HG02943 (cell line): ENCODE data around the gene ZSCAN1.

Experiments
- ATAC-seq: cut with Tn5 transposase; IDR thresholded peaks from one replicate; pipeline ENCODE4 v1.9.1; 2021; ENCODE audit warnings: mild to moderate bottlenecking, low read depth, moderate library complexity; ENCODE audit not compliant: unreplicated experiment

ZSCAN1 gene

DNA sequence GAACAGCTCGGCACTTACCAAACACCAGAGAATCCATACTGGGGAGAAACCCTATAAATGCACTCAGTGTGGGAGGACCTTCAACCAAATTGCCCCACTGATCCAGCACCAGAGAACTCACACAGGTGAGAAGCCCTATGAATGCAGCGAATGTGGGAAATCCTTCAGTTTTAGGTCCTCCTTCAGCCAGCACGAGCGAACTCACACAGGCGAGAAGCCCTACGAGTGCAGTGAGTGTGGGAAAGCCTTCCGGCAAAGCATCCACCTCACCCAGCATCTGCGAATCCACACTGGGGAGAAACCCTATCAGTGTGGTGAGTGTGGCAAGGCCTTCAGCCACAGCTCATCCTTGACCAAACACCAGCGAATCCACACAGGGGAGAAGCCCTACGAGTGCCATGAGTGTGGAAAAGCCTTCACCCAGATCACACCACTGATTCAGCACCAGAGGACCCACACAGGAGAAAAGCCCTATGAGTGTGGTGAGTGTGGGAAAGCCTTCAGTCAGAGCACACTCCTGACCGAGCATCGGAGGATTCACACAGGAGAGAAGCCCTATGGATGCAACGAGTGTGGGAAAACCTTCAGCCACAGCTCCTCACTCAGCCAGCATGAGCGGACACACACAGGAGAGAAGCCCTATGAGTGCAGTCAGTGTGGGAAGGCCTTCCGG, 33.6 kb downstream of the ZSCAN1 start:
- no peak for ATAC-seq

DNA sequence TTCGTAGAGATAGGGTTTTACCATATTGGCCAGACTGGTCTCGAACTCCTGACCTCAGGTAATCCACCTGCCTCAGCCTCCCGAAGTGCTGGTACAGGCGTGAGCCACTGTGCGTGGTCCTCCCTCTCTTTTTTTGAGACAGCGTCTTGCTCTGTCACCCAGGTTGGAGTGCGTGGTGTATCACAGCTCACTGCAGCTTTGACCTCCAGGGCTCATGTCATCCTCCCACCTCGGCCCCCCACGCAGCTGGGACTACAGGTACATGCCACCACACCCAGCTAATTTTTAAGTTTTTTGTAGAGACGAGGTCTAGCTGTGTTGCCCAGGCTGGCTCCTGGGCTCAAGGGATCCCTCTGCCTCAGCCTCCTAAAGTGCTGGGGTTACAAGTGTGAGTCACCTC, 46.0 kb downstream of the ZSCAN1 start:
- ATAC-seq: no peak

DNA sequence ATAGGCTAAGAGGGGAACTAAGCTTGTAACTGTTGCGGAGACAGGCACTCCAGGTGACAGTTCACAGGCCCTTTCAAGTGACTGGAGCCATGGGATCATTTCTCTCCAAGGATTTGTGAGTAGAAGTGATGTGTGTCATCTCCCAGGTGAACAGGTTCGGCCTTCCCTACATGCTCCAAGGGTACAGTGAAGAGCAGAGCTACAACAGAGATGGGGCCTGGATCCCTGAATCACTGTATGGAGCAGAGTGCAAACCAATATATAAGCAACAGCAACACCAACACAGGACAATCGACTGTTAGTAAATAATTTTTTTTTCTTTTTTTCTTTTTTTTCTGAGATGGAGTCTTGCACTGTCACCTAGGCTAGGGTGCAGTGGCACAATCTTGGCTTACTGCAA, 49.2 kb downstream of the ZSCAN1 start:
- ATAC-seq: no peak

DNA sequence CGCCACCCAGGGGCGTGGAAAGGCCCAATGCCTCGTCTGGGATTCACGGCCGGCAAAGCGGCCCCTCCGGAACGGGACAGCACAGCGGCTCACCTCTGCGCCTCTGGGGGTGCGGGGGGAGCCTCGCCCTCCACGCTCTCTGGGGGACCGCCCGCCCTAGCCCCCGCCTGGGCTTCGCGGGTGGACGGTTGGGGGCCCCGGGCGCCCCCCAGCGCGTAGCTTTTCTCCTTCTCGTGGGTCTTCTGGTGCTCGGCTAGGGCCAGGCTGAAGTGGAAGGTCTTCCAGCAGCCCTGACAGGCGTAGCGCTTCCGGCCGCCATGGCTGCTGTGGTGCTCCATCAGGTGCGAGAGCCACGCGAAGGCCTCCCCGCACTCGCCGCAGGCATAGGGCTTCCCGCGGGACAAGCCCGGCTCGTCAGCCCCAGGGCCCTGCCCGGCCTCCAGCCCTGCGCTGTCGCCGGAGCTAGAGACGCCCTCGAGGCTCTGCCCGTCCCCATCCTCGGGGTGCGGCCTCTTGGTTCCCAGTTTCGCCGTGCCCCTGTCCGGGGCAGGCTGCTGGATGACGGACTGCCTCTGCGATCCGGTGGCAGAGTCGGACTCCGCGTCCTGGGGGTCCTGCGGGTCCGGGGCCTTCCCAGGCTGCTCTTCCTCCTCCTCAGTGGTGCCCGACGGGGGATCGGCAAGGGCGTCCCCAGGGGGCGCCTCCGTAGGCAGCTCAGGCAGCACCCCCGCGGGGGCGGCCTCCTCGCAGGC, 50.9 kb downstream of the ZSCAN1 start:
- ATAC-seq: no peak

DNA sequence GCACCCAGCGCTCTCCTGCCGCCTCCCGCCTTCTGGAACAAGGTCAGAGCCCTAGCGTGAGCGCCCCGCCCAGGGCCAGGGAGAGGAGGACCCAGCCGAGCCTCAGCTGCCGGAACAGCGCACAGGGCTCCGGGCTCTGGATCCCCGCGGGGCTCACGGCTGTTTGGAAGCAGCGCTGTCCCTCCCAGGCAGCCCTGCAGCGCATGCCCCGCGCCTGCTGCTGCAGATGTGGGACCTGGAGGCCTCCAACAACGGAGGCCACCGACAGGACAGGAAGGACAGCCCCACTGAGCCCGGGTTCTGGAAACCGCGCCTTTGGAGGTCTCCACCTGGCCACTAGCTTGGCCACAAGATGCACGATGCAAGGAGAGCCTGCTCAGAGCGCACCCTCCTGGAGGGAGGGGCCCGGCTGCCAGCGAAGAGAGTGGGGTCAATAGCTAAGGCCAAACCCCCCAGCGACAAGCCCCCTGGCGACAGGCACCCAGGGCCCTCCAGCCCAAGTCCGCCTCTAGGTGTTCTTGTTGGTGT, 51.6 kb downstream of the ZSCAN1 start:
- no peak for ATAC-seq

DNA sequence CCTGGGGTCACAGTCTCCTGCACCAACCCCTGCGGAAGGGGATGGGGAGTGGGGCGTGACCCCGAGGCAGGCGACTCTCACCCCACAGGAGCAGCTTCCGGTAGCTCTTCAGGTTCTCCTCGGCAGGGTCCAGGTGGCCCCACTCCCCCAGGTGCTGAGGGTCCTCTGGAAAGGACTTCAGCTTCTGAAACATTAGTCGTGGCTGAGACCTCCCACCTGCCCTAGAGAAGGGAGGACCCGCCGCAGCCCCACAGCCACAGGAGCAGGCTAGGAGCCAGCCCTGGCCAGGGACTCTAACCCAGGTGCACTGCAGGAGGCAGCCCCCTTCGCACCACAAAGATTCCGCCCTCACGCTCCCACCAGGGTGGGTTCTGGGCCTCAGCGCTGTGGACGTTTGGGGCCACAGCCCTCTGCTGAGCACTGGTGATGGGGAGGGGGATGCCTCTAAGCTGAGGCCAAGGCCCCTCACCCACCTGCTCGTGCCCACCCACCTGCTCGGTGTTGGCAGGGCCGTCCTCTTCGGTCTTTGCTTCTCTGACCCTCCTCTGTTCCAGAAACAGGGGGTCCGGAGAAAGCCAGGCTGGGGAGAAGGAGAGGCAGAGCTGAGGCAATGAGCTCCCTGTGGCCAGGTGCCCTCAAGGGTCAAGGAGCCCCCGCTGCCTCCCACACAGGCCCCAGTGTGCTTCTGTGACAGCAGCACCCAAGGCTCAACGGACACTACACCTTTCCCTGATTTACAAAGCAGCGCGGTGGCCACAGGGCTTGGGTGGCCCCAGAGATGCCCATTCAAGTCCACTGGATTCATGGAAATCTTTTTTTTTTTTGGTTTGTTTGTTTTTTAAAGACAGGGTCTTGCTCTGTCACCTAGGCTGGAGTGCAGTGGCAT, 53.2 kb downstream of the ZSCAN1 start:
- no peak for ATAC-seq

DNA sequence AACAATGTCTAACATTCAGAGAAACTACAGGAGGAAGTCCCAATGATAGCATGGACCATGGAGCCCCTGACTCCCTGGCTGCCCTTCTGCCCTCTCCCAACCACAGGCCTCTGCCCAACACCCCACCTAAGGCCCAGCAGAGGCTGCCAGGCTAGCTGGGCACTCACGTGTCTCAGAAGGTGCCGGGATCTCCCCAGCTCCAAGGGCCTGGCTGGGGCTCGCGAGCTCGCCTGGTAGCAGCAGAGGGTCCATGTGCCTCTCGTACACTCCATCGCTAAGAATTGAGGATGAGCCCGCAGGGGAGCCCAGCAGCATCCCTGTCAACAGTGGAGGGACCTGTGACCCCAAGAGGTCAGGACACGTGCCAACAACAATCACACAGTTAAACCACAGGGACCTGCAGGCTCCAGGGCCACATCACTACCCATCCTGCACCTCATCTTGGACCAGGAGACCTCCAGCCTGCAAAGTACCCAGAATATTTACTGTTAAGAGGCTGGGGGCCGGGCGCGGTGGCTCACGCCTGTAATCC, 54.8 kb downstream of the ZSCAN1 start:
- ATAC-seq: no peak

DNA sequence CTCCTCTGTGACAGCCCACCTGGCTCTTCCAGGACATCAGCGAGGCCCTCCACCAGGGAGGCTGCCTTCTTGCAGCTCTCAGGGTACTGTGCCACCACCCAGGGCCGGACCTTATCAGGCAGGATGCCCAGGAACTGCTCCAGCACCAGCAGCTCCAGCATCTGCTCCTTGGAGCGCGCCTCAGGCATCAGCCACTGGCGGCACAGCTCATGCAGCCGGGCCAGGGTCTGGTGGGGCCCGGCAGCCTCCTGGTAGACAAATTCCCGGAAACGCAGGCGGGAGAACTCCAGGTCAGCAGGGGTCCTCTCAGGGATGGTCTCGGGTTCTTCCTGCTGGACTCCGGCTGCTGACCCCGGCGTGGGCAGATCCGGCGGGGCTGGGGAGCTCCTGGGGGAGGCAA, 56.0 kb downstream of the ZSCAN1 start:
- no peak for ATAC-seq

DNA sequence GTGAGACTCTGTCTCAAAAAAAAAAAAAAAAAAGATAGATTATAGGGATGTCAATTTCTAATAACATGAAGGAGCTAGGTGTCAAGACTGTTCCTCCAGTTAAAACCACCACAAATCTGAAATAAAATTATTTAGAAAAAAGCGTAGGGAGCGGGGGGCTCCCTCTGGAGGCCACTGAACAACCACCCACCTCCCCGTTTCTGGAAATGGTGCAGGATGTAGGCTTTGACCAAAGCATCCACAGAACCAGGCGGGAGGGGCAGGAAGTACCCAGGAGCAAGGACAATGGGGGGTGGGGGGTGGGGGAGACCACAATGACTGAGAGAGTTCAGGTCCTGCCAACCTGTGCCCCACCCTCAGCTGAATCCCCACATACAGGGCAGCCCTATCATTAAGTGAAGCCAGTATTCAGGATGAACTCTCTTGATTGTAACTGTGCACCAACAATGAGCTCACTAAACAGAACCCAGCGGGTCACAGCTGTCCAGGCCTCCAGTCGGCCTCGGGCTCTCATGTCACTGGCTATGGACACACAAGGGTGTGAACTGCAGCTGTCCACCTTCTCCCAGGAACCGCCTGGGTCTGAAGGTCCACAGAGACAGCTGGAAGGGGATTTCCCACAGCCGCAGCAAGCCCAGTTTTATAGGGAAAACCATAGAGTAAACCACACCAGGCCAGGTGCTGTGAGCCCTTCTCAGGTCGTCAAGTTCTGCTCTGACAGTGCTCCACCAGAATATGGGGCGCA, 57.6 kb downstream of the ZSCAN1 start:
- ATAC-seq: no peak

DNA sequence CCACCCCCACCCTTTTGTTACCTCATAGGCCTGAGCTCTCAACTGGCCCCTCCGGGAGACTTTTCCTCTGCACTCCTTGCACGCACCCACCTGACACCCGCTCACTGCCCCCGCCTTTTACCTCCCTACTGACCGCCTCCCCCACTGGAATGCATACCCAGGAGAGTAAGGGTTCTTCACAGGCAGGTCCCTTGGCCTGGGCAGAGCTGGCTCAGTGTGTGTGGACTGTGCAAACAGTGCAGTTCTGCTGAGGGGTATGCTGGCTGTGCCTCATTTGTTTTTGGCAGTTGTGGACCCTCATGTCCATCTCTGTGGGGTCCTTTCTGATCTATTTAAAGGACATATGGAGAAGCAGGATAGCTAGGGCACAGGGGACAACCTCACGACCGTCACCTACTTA, 59.2 kb downstream of the ZSCAN1 start:
- ATAC-seq: no peak

DNA sequence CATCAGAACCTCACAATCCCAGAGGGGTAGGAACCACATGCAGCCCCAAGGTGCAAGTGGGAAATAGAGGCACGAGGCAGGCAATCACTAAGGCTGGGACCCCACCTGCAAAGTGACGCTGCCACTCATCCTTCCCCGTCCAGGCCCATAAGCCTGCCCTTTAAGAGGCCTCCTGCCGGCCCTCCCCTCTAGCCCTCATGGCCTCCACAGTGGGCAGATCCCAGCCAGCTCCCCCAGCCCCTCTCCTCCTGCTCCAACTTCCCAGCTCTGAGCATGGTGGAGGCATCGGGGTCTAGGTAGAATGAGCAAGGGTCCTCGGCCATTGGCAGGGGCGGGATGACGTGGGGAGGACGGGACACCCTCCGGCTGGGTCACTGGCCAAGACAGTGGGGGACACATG, 61.5 kb downstream of the ZSCAN1 start:
- no peak for ATAC-seq

DNA sequence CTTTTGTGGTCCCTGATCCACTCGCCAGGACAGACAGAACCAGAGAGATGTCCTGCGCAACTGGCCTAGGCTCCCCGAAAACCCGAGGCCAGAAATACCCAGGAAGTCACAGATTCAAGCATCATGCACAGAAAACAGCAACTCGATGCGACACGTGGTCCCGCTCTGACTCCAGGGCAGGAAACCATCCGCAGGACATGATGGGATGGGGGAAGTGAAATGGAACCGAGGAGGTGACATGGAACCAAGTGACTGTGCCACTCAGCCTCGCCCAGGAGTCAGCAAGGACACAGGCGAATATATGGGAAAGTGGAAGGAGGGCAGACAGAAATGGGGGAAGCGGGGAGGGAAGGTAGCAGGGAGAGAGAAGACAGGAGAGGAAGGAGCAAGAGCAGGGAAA, 63.1 kb downstream of the ZSCAN1 start:
- ATAC-seq: no peak

DNA sequence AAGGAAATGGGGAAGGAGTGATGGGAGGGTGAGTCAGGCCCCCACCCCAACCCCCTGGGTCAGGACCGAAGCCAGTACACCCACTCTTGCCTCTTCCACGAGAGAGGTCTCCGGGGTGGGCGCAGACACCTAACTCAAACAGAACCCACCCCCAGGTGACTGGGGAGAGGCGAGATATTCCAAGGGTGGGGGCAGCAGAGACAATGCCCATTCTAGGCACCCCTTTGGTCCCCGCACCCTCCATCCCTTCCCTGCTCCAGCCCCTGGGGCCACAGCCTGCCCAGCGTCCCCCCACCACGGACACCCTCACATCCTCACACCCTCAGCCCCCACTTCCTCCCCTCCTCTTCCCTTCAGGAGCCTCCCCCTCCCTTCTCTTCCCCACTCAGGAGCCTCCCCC, 63.5 kb downstream of the ZSCAN1 start:
- ATAC-seq: no peak

DNA sequence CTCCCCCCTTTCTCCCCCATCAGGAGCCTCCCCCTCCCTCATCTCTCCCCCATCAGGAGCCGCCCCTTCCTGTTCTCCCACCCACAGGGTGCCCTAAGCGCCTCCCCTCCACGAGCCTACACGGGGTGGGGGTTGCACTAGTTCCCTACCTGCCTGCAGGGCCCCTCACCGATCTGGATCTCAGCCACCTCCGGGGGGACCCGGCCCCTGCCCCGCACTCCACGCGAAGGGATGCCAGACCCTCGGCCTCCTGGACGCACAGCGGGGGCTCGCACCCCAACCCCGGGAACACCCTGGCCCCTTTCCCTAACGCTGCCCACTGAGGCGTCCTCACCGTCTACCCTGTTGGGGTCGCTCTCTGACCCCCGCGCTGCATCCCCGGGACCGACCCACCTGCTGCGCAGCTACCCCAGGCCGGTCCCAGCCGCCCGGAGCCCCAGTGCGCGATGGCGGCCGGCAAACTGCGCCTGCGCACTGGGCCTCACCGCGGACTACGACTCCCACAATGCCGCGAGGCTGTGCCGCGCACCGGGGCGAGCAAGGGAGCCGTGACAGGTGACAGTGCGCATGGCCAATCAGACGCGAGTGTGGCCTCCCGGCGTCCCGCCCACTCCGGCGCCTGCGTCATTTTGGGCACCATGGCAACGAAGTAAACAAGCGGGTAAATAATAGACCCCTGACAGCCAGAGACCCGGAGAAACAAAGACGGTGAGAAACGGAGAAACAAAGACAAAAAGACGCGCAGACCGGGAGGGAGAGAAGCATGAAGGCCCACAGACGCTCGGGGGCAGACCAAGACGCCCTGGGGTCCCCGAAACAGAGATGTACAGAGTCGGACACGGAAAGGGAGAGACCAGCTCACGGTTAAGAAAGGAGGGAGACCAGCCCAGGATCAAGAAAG, 64.2 kb downstream of the ZSCAN1 start, which contains the start of gene ZSCAN18:
Gene ZSCAN18 (minus strand): TSS at position 451 of the 901 bp plus-strand sequence. CDS start 7,964 bp downstream, outside the sequence.
- no peak for ATAC-seq

DNA sequence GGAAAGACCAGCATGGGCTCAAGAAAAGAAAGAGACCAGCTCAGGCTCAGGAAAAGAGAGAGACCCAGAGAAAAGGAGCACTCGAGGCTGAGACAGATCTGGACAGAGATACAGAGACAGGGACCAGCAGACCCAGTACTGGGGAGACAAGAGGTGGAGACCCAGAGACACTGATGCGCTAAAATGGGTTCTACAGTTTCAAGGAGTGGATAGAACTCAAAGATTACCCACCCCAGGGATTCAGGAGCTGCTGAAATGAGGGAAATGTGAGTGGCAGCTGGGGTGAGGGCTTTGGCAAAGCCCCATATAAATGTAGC, 64.8 kb downstream of the ZSCAN1 start:
- ATAC-seq: no peak
